22Rv1 (cell line): ENCODE results near the gene EIPR1.

Source experiments
- ZFX ChIP-seq: fragments of 450-650 bp; IDR thresholded peaks from 2 replicates; pipeline ENCODE4 v1.6.1; 2017; ENCODE audit warnings: antibody characterized with exemption, borderline replicate concordance
- TF ChIP-seq, protein P1 (sequence below): fragments of 450-650 bp; IDR thresholded peaks from 2 replicates; pipeline ENCODE4 v1.5.1; 2017; ENCODE audit warnings: mild to moderate bottlenecking

DNA sequence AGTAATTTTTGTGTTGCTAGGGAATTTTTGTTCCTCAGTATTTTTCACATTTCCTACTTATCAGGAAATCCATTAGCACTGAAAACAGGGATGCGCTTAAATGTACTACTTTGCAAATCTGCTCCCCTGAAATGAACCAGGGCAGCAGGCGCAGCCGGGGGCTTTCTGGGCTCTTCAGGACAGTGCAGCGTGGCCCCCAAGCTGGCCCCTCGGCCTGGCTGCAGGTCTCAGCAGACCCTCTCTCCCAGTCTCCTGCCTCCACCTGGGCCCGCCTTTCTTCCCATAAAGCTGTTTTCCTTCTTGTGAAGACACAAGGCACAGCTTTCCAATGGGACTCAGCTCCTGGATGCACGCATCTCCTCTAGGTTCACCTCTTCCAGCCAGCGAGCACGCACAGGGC, 35.3 kb downstream of the EIPR1 start:
- TF ChIP-seq, protein P1, sequence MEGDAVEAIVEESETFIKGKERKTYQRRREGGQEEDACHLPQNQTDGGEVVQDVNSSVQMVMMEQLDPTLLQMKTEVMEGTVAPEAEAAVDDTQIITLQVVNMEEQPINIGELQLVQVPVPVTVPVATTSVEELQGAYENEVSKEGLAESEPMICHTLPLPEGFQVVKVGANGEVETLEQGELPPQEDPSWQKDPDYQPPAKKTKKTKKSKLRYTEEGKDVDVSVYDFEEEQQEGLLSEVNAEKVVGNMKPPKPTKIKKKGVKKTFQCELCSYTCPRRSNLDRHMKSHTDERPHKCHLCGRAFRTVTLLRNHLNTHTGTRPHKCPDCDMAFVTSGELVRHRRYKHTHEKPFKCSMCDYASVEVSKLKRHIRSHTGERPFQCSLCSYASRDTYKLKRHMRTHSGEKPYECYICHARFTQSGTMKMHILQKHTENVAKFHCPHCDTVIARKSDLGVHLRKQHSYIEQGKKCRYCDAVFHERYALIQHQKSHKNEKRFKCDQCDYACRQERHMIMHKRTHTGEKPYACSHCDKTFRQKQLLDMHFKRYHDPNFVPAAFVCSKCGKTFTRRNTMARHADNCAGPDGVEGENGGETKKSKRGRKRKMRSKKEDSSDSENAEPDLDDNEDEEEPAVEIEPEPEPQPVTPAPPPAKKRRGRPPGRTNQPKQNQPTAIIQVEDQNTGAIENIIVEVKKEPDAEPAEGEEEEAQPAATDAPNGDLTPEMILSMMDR = no peak
- TF ChIP-seq ZFX = no peak
